H9 (cell line): Measurements from ENCODE around the gene SLAMF1. TPM values are rescaled to one million over a fixed set of nuclear protein-coding genes. Genes with fewer than 3 reads are reported as not detected.

Source experiments
- DNase-seq: peaks from one replicate; pipeline ENCODE4 v3.0.0-alpha.2; 2017
- H2AFZ ChIP-seq: one replicate; pipeline ENCODE4 v1.6.1; 2013; ENCODE audit warnings: mild to moderate bottlenecking, low read length, control low read depth, moderate library complexity
- H2AK5ac ChIP-seq: 2 replicates; pipeline ENCODE4 v1.6.1; 2013; ENCODE audit warnings: low read length, control low read depth, mixed read lengths; ENCODE audit not compliant: insufficient read length
- H2BK120ac ChIP-seq: one replicate; pipeline ENCODE4 v1.6.1; 2013; ENCODE audit warnings: low read depth, mild to moderate bottlenecking, low read length, control low read depth, inconsistent platforms; ENCODE audit not compliant: poor library complexity, severe bottlenecking
- H2BK12ac ChIP-seq: 2 replicates; pipeline ENCODE4 v1.6.1; 2013; ENCODE audit warnings: low read length, control low read depth, mixed read lengths, low read depth; ENCODE audit not compliant: insufficient read length
- H2BK15ac ChIP-seq: 2 replicates; pipeline ENCODE4 v1.6.1; 2013; ENCODE audit warnings: low read depth, low read length, control low read depth
- H2BK20ac ChIP-seq: one replicate; pipeline ENCODE4 v1.6.1; 2013; ENCODE audit warnings: low read depth, mild to moderate bottlenecking, low read length, control low read depth, inconsistent platforms; ENCODE audit not compliant: poor library complexity, severe bottlenecking
- H2BK5ac ChIP-seq: 2 replicates; pipeline ENCODE4 v1.6.1; 2013; ENCODE audit warnings: low read length, control low read depth, mixed read lengths; ENCODE audit not compliant: insufficient read length
- H3K14ac ChIP-seq: 2 replicates; pipeline ENCODE4 v1.6.1; 2013; ENCODE audit warnings: low read length, control low read depth; ENCODE audit not compliant: insufficient read depth
- H3K18ac ChIP-seq: 2 replicates; pipeline ENCODE4 v1.6.1; 2013; ENCODE audit warnings: low read depth, mild to moderate bottlenecking, mixed read lengths, low read length, control low read depth; ENCODE audit not compliant: insufficient read length
- H3K23ac ChIP-seq: 2 replicates; pipeline ENCODE4 v1.6.1; 2013; ENCODE audit warnings: low read length, control low read depth, mixed read lengths, low read depth; ENCODE audit not compliant: insufficient read length
- H3K23me2 ChIP-seq: 2 replicates; pipeline ENCODE4 v1.6.1; 2013; ENCODE audit warnings: low read depth, mild to moderate bottlenecking, mixed read lengths, low read length, control low read depth; ENCODE audit not compliant: insufficient read length, poor library complexity, severe bottlenecking
- H3K27ac ChIP-seq: 2 replicates; pipeline ENCODE4 v1.5.1; 2013; ENCODE audit warnings: low read length, control low read depth, mixed read lengths, low read depth; ENCODE audit not compliant: insufficient read length
- H3K27me3 ChIP-seq: 2 replicates; pipeline ENCODE4 v1.6.1; 2013; ENCODE audit warnings: low read length, control low read depth, inconsistent platforms; ENCODE audit not compliant: insufficient read depth
- H3K4ac ChIP-seq: 2 replicates; pipeline ENCODE4 v1.6.1; 2013; ENCODE audit warnings: low read depth, mild to moderate bottlenecking, control low read depth, inconsistent platforms, low read length, moderate library complexity
- H3K4me1 ChIP-seq: 2 replicates; pipeline ENCODE4 v1.6.1; 2013; ENCODE audit warnings: low read length, control low read depth, inconsistent platforms; ENCODE audit not compliant: insufficient read depth
- H3K4me2 ChIP-seq: 2 replicates; pipeline ENCODE4 v1.6.1; 2013; ENCODE audit warnings: low read length, control low read depth, mixed read lengths; ENCODE audit not compliant: insufficient read length, insufficient read depth
- H3K56ac ChIP-seq: 2 replicates; pipeline ENCODE4 v1.6.1; 2013; ENCODE audit warnings: low read depth, mild to moderate bottlenecking, mixed read lengths, low read length, control low read depth; ENCODE audit not compliant: insufficient read length
- H3K79me1 ChIP-seq: 2 replicates; pipeline ENCODE4 v1.6.1; 2013; ENCODE audit warnings: low read depth, mild to moderate bottlenecking, moderate library complexity, low read length, control low read depth, inconsistent platforms; ENCODE audit not compliant: insufficient read depth, poor library complexity, severe bottlenecking
- H3K79me2 ChIP-seq: 2 replicates; pipeline ENCODE4 v1.6.1; 2013; ENCODE audit warnings: low read length, control low read depth, inconsistent platforms; ENCODE audit not compliant: insufficient read depth
- H3K9ac ChIP-seq: 2 replicates; pipeline ENCODE4 v1.6.1; 2013; ENCODE audit warnings: low read length, control low read depth, mixed read lengths; ENCODE audit not compliant: insufficient read length; ENCODE audit errors: extremely low read depth
- H3K9me3 ChIP-seq: one replicate; pipeline ENCODE4 v1.6.1; 2013; ENCODE audit warnings: low read depth, low read length, inconsistent platforms; ENCODE audit not compliant: control insufficient read depth
- H3T11ph ChIP-seq: one replicate; pipeline ENCODE4 v1.6.1; 2013; ENCODE audit warnings: mild to moderate bottlenecking, low read length, control low read depth, inconsistent platforms
- H4K20me1 ChIP-seq: one replicate; pipeline ENCODE4 v1.6.1; 2013; ENCODE audit not compliant: control insufficient read depth, insufficient read length, insufficient read depth
- H4K5ac ChIP-seq: 2 replicates; pipeline ENCODE4 v1.6.1; 2013; ENCODE audit warnings: low read depth, mild to moderate bottlenecking, mixed read lengths, low read length, control low read depth; ENCODE audit not compliant: insufficient read length
- H4K8ac ChIP-seq: replicated peaks from 2 replicates; pipeline ENCODE4 v1.6.1; 2013; ENCODE audit warnings: low read length, control low read depth, mixed read lengths, low read depth; ENCODE audit not compliant: insufficient read length
- H4K91ac ChIP-seq: 2 replicates; pipeline ENCODE4 v1.6.1; 2013; ENCODE audit warnings: low read depth, mild to moderate bottlenecking, moderate library complexity, mixed read lengths, low read length, control low read depth; ENCODE audit not compliant: insufficient read length
- H3K27ac Mint-ChIP-seq, 3 experiments: 2 replicates in 2 of 3; 3 replicates in 1 of 3; pipeline ENCODE4 v1.8.0; 2020 to 2021; ENCODE audit warnings: mixed read lengths in 3 of 3, mild to moderate bottlenecking in 1 of 3, moderate library complexity in 1 of 3
- H3K27me3 Mint-ChIP-seq: 2 replicates; pipeline ENCODE4 v1.8.0; 2021; ENCODE audit warnings: low read depth, mild to moderate bottlenecking, moderate library complexity, mixed read lengths
- H3K36me3 Mint-ChIP-seq, 3 experiments: 2 replicates in 2 of 3; 3 replicates in 1 of 3; pipeline ENCODE4 v1.8.0; 2020 to 2021; ENCODE audit warnings: low read depth in 3 of 3, mixed read lengths in 3 of 3; ENCODE audit not compliant: insufficient read depth in 1 of 3
- H3K4me1 Mint-ChIP-seq, 2 experiments: 2 replicates each; pipeline ENCODE4 v1.8.0; 2020; ENCODE audit warnings: mixed read lengths in 2 of 2
- H3K4me3 Mint-ChIP-seq, 2 experiments: 2 replicates in 1 of 2; 3 replicates in 1 of 2; pipeline ENCODE4 v1.8.0; 2020 to 2021; ENCODE audit warnings: mild to moderate bottlenecking in 2 of 2, mixed read lengths in 2 of 2, moderate library complexity in 1 of 2
- H3K9me3 Mint-ChIP-seq, 2 experiments: 2 replicates in 1 of 2; 3 replicates in 1 of 2; pipeline ENCODE4 v1.8.0; 2020; ENCODE audit warnings: mild to moderate bottlenecking in 2 of 2, mixed read lengths in 2 of 2, moderate library complexity in 1 of 2
- CTCF ChIP-seq: fragments of 200-600 bp; sonication (generic); conservative IDR thresholded peaks from 3 replicates; pipeline ENCODE4 v1.8.0; 2021; ENCODE audit warnings: antibody characterized with exemption, mild to moderate bottlenecking
- WGBS: extraction: QIAGEN DNeasy Blood & Tissue Kit; methylation state at CpG from one replicate; pipeline ENCODE4 v1.1.7; 2013; ENCODE audit warnings: missing lambda C conversion rate, low lambda C conversion rate, mixed read lengths; ENCODE audit not compliant: insufficient read length; ENCODE audit errors: extremely low coverage; 5-methylcytosine and 5-hydroxymethylcytosine counted together
- total RNA-seq: library from RNA; stranded (reverse); gene quantifications from 2 replicates; pipeline ENCODE4 v1.2.1, GENCODE V29; 2021

The SLAMF1 gene
- total RNA-seq, 1 experiment from 2014 or later = not detected

DNA sequence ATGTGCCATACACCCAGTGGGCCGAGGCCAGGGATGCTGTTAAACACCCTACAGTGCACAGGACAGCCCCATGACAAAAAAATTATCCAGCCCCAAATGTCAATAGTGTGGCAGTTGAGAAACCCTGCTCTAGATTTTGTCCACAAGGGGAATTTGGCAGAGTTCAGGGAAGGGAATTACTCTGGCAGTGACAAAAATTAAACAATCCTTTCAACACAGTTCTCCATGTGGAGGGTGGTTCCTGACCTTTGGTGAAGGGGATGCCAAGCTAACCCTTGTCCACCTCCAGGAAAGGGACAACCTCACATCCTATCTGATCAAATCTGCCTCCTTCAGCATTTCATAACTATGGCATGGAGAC, 39.2 kb downstream of the SLAMF1 start:
- Histone ChIP-seq H3K9me3 (no peaks in the 10 kb centered on the region), H3K79me1 (no peaks in the 10 kb centered on the region), H3K23me2 (no peaks in the 10 kb centered on the region), H3K27ac (no peak overlapping the region), H3T11ph (no peak overlapping the region), H4K91ac (no peak overlapping the region), H3K56ac (no peak overlapping the region), H2AFZ (no peak overlapping the region), H4K20me1 (no peaks in the 10 kb centered on the region), H3K79me2 (no peaks in the 10 kb centered on the region), H2AK5ac (no peak overlapping the region), H4K5ac (no peak overlapping the region), H3K4ac (no peak overlapping the region), H3K9ac (no peak overlapping the region), H3K4me1 (no peaks in the 10 kb centered on the region), H3K4me2 (no peak overlapping the region), H4K8ac (no peak overlapping the region), H2BK5ac (no peak overlapping the region), H3K18ac (no peak overlapping the region), H2BK15ac (no peak overlapping the region), H2BK12ac (no peak overlapping the region), H2BK120ac (no peak overlapping the region), H2BK20ac (no peak overlapping the region), H3K14ac (no peak overlapping the region), H3K27me3 (no peaks in the 10 kb centered on the region), H3K23ac (no peak overlapping the region)
- Mint-ChIP-seq H3K4me1 (peaks cover 23 to 42% of the 10 kb centered on the region in 2 experiments), H3K36me3 (peaks cover 0 to 9% (median 6%) of the 10 kb centered on the region in 3 experiments; a peak in 4 of 7 replicates), H3K9me3 (peaks cover 11 to 16% of the 10 kb centered on the region in 2 experiments), H3K27ac (peak overlapping the region in 1 of 3 experiments; percentile 81; a peak in 2 of 7 replicates), H3K4me3 (no peak overlapping the region), H3K27me3 (no peaks in the 10 kb centered on the region; the same call in 1 of the 2 replicates)
- TF ChIP-seq CTCF = no peak
- no CpG with 5 or more reads among the region's 1 CpG for WGBS
- no peak for DNase-seq
